ENCODE measurements around the gene ATG5. TPM values are rescaled to one million over a fixed set of nuclear protein-coding genes. Genes with fewer than 3 reads are reported as not detected.

The ATG5 gene
- total RNA-seq, 1 experiment from 2014 or later, result 51.4 TPM

GRCh38 chr6:106318061-106318460 lies 7.5 kb downstream of the ATG5 start:
- in situ Hi-C loops (cut with HindIII; ENCODE audit: low pct_unique_long_range_greater_than_20kb, low sequenced_read_pairs) (no loop called here), intact Hi-C loops (cut with micrococcal nuclease; ENCODE audit: unreplicated experiment) (no loop called here)
- ATAC-seq (no peak), DNase-seq (ENCODE audit: low read depth, low spot score) (no peak)
- CTCF ChIA-PET, result no interaction called here
- Histone ChIP-seq H3K27me3 (ENCODE audit: control insufficient read depth, insufficient read depth, low read length) (no peaks in the 10 kb centered on the region), H3K9me3 (ENCODE audit: control insufficient read depth, insufficient read depth, low read depth, low read length) (no peaks in the 10 kb centered on the region), H3K27ac (ENCODE audit: low read length) (no peak overlapping the region), H3K4me1 (ENCODE audit: control insufficient read depth, insufficient read depth, low read length) (peaks cover 5% of the 10 kb centered on the region; the same call in 1 of the 2 replicates), H3K36me3 (ENCODE audit: control insufficient read depth, insufficient read depth, low read length) (peaks cover 11% of the 10 kb centered on the region), H3K4me3 (ENCODE audit: low read depth in 2 of 2, low read length in 2 of 2) (no peak overlapping the region)
- POLR2A ChIA-PET, result no interaction called here
- TF ChIP-seq TCF7L2 (IDR thresholded peaks at IDR 0.05; ENCODE audit: low read depth, low read length) (no peak), CTCF (IDR thresholded peaks at IDR 0.05) (no peak), SIN3A (IDR thresholded peaks at IDR 0.05; ENCODE audit: borderline replicate concordance, insufficient read depth, low read depth, low read length) (no peak), POLR2AphosphoS5 (IDR thresholded peaks at IDR 0.05; ENCODE audit: low read depth, low read length) (no peak), REST (IDR thresholded peaks at IDR 0.05; ENCODE audit: insufficient read depth in 1 of 2, low read depth in 2 of 2, low read length in 1 of 2) (no peak)
- no TSS peak for BruUV-seq (replicated peaks)

DNA sequence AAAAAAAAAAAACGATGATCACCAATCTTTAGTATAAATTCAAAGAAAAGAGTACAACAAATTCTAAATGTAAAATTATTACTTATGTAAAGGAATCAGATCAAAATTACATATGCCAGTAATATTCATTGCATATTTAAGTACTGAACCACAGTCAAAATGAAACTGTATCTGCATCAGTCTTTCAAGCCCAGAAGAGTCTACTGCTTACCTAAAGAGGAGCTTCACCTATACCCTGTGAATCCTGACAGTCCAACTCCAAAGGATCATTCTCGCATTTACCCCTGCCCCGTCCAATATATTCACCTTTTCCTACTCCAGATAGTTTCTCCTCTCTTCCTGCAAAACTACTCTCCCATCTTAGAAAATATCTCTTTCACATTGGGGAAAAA lies 9.2 kb downstream of the ATG5 start:
- Histone ChIP-seq H3K4me1 (ENCODE audit: control insufficient read depth, insufficient read depth, low read length) (peaks cover 5% of the 10 kb centered on the region; the same call in 1 of the 2 replicates), H3K27me3 (ENCODE audit: control insufficient read depth, insufficient read depth, low read length) (no peaks in the 10 kb centered on the region), H3K9me3 (ENCODE audit: control insufficient read depth, insufficient read depth, low read depth, low read length) (no peaks in the 10 kb centered on the region), H3K27ac (ENCODE audit: low read length) (no peak overlapping the region), H3K36me3 (ENCODE audit: control insufficient read depth, insufficient read depth, low read length) (peaks cover 11% of the 10 kb centered on the region), H3K4me3 (ENCODE audit: low read depth in 2 of 2, low read length in 2 of 2) (no peak overlapping the region)
- ChIA-PET CTCF (no interaction called here), POLR2A (interaction anchor here (0.6 kb wide), 1 partner anchor 312 kb away, joined by 3 read pairs; no protein-coding TSS in a partner anchor)
- DNase-seq (ENCODE audit: low read depth, low spot score) (no peak), ATAC-seq (no peak)
- intact Hi-C loops (cut with micrococcal nuclease; ENCODE audit: unreplicated experiment), result no loop called here
- BruUV-seq (replicated peaks), result no TSS peak
- TF ChIP-seq SIN3A (IDR thresholded peaks at IDR 0.05; ENCODE audit: borderline replicate concordance, insufficient read depth, low read depth, low read length) (no peak), REST (IDR thresholded peaks at IDR 0.05; ENCODE audit: insufficient read depth in 1 of 2, low read depth in 2 of 2, low read length in 1 of 2) (no peak), CTCF (IDR thresholded peaks at IDR 0.05) (no peak), POLR2AphosphoS5 (IDR thresholded peaks at IDR 0.05; ENCODE audit: low read depth, low read length) (no peak), TCF7L2 (IDR thresholded peaks at IDR 0.05; ENCODE audit: low read depth, low read length) (no peak)
- in situ Hi-C loops (cut with HindIII; ENCODE audit: low pct_unique_long_range_greater_than_20kb, low sequenced_read_pairs), result no loop called here

Data from Panc1 (cell line).